GM13976 (cell line): ENCODE results near the gene LSAMP.

Source experiments
- DNase-seq: peaks from one replicate; pipeline ENCODE4 v3.0.0; 2012; ENCODE audit warnings: low spot score
- CTCF ChIP-seq: IDR thresholded peaks from 2 replicates; pipeline ENCODE4 v1.5.1; 2012; ENCODE audit warnings: borderline replicate concordance, mild to moderate bottlenecking; ENCODE audit not compliant: insufficient read depth; ENCODE audit errors: extremely low read depth, missing control alignments, control extremely low read depth
- in situ Hi-C: fragments of 300-500 bp; cut with MboI; formaldehyde crosslinking; loops from one replicate; pipeline ENCODE4 v1.12.0; 2022; ENCODE audit warnings: low sequenced_read_pairs, mixed read lengths, inconsistent platforms; ENCODE audit not compliant: unreplicated experiment

LSAMP gene

GRCh38 chr3:115860766-115861165, 584.5 kb downstream of the LSAMP start:
- no peak for DNase-seq
- no peak for TF ChIP-seq CTCF
- in situ Hi-C loops = no loop called here

GRCh38 chr3:115859002-115859807, 586.1 kb downstream of the LSAMP start:
- DNase-seq = no peak
- in situ Hi-C loops = no loop called here
- no peak for TF ChIP-seq CTCF

GRCh38 chr3:115857518-115858136, 587.7 kb downstream of the LSAMP start:
- in situ Hi-C loops = no loop called here
- DNase-seq = no peak

GRCh38 chr3:115855911-115856310, 589.4 kb downstream of the LSAMP start:
- TF ChIP-seq CTCF = no peak
- no peak for DNase-seq
- in situ Hi-C loops = no loop called here

More at GRCh38 chr3:115857518-115858136, 587.7 kb downstream of the LSAMP start:
- TF ChIP-seq CTCF = no peak

- in situ Hi-C loops = no loop called here
- TF ChIP-seq CTCF = no peak
- DNase-seq = no peak
Measured at GRCh38 chr3:115853104-115853503, 592.2 kb downstream of the LSAMP start.

GRCh38 chr3:115852278-115852677, 593.0 kb downstream of the LSAMP start:
- in situ Hi-C loops = no loop called here
- no peak for DNase-seq
- no peak for TF ChIP-seq CTCF

- in situ Hi-C loops = no loop called here
- DNase-seq = no peak
Measured at GRCh38 chr3:115851571-115851970, 593.7 kb downstream of the LSAMP start.

More at GRCh38 chr3:115851571-115851970, 593.7 kb downstream of the LSAMP start:
- no peak for TF ChIP-seq CTCF
